Progenitor cell of endocrine pancreas (in vitro differentiated cells): ENCODE measurements around the gene HSD17B4. TPM values are rescaled to one million over a fixed set of nuclear protein-coding genes. Genes with fewer than 3 reads are reported as not detected.
A peak's percentile ranks its signal among the peaks of the same experiment; 100 is the strongest.

ENCODE experiments used
- DNase-seq: peaks from one replicate; pipeline ENCODE4 v3.0.0; 2021; ENCODE audit warnings: low spot score; ENCODE audit not compliant: unreplicated experiment
- H3K27ac Mint-ChIP-seq: 2 replicates; pipeline ENCODE4 v1.8.0; 2021; ENCODE audit warnings: mild to moderate bottlenecking, moderate library complexity, mixed read lengths
- H3K27me3 Mint-ChIP-seq: 2 replicates; pipeline ENCODE4 v1.8.0; 2021; ENCODE audit warnings: mixed read lengths
- H3K36me3 Mint-ChIP-seq: 2 replicates; pipeline ENCODE4 v1.8.0; 2022; ENCODE audit warnings: mixed read lengths; ENCODE audit not compliant: insufficient read depth
- H3K4me1 Mint-ChIP-seq: 2 replicates; pipeline ENCODE4 v1.8.0; 2021; ENCODE audit warnings: low read depth, mixed read lengths
- H3K4me3 Mint-ChIP-seq: 2 replicates; pipeline ENCODE4 v1.8.0; 2021; ENCODE audit warnings: low read depth, mild to moderate bottlenecking, moderate library complexity, mixed read lengths
- H3K9me3 Mint-ChIP-seq: 2 replicates; pipeline ENCODE4 v1.8.0; 2021; ENCODE audit warnings: low read depth, mixed read lengths
- total RNA-seq: library from RNA; stranded (reverse); gene quantifications from 2 replicates; pipeline ENCODE4 v1.2.1, GENCODE V29; 2021
- TF ChIP-seq, protein P1 (sequence below): fragments of 200-600 bp; sonication (generic); IDR thresholded peaks from one replicate; pipeline ENCODE4 v1.5.0; 2021; ENCODE audit warnings: antibody characterized with exemption, mild to moderate bottlenecking; ENCODE audit not compliant: unreplicated experiment

The HSD17B4 gene
- total RNA-seq, 1 donor from 2014 or later, result 248 TPM

DNA sequence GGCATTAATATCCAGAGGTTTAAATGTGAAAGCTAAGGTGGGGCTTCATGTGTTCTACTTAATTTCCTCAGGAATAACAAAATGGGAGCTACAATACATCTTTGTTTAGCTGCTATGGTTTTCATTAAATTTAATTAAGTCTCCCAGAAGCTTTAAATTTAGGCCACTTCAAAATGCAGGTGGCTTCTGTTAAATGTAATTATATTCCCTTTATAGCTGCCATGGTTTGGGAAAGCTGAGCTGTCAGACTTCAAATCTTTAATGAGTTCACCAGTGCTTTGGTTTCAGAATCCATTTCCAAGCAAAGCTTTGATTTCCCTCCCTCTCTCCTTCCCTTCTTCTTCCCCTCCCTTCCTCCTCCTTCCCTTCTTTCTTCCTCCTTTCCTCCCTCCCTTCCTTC is 118.6 kb downstream of the HSD17B4 start:
- Mint-ChIP-seq H3K27me3 (no peaks in the 10 kb centered on the region), H3K9me3 (no peaks in the 10 kb centered on the region), H3K36me3 (no peaks in the 10 kb centered on the region), H3K4me1 (peaks cover 4% of the 10 kb centered on the region), H3K27ac (no peak overlapping the region), H3K4me3 (no peak overlapping the region)
- TF ChIP-seq, protein P1, sequence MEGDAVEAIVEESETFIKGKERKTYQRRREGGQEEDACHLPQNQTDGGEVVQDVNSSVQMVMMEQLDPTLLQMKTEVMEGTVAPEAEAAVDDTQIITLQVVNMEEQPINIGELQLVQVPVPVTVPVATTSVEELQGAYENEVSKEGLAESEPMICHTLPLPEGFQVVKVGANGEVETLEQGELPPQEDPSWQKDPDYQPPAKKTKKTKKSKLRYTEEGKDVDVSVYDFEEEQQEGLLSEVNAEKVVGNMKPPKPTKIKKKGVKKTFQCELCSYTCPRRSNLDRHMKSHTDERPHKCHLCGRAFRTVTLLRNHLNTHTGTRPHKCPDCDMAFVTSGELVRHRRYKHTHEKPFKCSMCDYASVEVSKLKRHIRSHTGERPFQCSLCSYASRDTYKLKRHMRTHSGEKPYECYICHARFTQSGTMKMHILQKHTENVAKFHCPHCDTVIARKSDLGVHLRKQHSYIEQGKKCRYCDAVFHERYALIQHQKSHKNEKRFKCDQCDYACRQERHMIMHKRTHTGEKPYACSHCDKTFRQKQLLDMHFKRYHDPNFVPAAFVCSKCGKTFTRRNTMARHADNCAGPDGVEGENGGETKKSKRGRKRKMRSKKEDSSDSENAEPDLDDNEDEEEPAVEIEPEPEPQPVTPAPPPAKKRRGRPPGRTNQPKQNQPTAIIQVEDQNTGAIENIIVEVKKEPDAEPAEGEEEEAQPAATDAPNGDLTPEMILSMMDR, result no peak
- DNase-seq, result no peak

DNA sequence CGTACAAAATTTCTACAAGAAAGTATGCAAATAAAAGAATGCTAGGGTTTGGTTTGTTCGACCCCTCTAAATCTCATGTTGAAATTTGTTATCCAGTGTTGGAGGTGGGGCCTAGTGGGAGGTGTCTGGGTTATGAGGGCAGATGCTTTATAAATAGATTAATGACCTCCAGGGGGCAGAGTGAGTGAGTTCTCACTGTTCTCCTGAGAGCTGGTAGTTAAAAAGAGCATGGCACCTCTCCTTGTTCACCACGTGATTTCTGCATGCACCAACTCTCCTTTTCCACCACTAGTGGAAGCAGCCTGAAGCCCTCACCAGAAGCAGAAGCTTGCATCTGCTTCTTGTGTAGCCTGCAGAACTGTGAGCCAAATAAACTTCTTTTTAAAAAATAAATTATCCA is 126.6 kb downstream of the HSD17B4 start:
- Mint-ChIP-seq H3K4me1 (peaks cover 19% of the 10 kb centered on the region), H3K4me3 (no peak overlapping the region), H3K27ac (no peak overlapping the region), H3K9me3 (no peaks in the 10 kb centered on the region), H3K27me3 (no peaks in the 10 kb centered on the region), H3K36me3 (no peaks in the 10 kb centered on the region)
- TF ChIP-seq, protein P1, result peak; percentile 28
- no peak for DNase-seq

DNA sequence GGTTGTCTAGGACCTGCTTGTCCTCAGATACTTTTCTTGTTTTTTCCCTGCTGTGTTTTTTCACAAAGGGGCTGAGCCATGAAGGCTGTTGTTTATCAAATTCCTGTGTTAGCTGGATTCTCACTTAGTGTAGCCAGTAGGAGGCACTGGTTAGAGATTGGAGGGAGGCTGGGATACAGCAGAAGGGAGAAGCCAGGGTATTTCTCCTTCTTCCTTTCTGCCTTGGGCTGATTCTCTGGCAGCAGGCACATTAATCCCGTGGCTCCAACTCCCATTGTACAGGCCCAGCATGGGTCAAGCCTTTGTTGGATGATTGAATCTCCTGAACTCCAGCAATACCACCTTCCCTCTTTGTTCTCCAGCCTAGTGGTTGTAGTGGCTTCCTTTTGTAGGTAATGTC is 130.7 kb downstream of the HSD17B4 start:
- H3K27ac Mint-ChIP-seq, result no peak overlapping the region
- H3K9me3 Mint-ChIP-seq, result peaks cover 5% of the 10 kb centered on the region
- no peak for DNase-seq
- H3K27me3 Mint-ChIP-seq, result no peaks in the 10 kb centered on the region
- no peak overlapping the region for H3K4me3 Mint-ChIP-seq
- no peaks in the 10 kb centered on the region for H3K36me3 Mint-ChIP-seq
- peaks cover 27% of the 10 kb centered on the region for H3K4me1 Mint-ChIP-seq
- TF ChIP-seq, protein P1, result no peak

DNA sequence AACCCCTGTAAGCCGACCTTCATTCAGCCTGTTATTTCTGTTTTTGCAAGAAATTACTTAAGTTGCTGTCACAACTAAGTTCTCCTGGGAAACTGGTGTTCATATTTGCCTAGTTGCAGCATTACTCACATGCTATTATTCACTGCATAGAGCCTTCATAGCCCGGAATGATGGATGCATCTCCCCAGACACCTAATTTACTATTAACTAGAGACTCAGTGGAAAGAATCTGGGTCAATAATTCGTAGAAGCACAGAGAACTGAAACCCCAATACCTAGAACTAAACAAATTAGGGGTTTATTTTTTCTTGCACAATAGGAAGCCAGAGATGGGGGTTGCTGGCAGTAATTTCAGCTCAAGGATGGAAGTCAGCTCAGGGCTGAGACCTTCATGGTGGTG is 131.4 kb downstream of the HSD17B4 start:
- TF ChIP-seq, protein P1, result no peak
- no peaks in the 10 kb centered on the region for H3K27me3 Mint-ChIP-seq
- H3K27ac Mint-ChIP-seq, result no peak overlapping the region
- no peaks in the 10 kb centered on the region for H3K36me3 Mint-ChIP-seq
- no peak overlapping the region for H3K4me3 Mint-ChIP-seq
- H3K4me1 Mint-ChIP-seq, result peaks cover 27% of the 10 kb centered on the region
- no peak for DNase-seq
- peaks cover 5% of the 10 kb centered on the region for H3K9me3 Mint-ChIP-seq

Other genes with a start within 250 kb of the HSD17B4 start
- 8.0 and 9.3 TPM in 2 replicates for gene TNFAIP8, start 96.5 kb upstream of the HSD17B4 start, total RNA-seq
- 0.24 TPM in 1 of 2 replicates, not detected in the other for gene FAM170A, start 177.1 kb downstream of the HSD17B4 start, total RNA-seq